Measurements from ENCODE around the gene APOL4.
"Not testable (repeated sequence)": the region's sequence is repeated elsewhere in the genome, so short reads cannot be mapped to it uniquely, and the experiment has no call there.

APOL4 gene, protein sequence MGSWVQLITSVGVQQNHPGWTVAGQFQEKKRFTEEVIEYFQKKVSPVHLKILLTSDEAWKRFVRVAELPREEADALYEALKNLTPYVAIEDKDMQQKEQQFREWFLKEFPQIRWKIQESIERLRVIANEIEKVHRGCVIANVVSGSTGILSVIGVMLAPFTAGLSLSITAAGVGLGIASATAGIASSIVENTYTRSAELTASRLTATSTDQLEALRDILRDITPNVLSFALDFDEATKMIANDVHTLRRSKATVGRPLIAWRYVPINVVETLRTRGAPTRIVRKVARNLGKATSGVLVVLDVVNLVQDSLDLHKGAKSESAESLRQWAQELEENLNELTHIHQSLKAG

GRCh38 chr22:36201630-36202319 lies at the start of gene APOL4:
TSS of gene APOL4 (minus strand) at chr22:36201809. CDS start at chr22:36201734, 75 bp downstream.
- DNase-seq (ENCODE audit: low spot score) = peak; percentile 75

- DNase-seq (ENCODE audit: low spot score) = not testable (repeated sequence)
Measured at GRCh38 chr22:36250292-36250960, 48.8 kb upstream of the APOL4 start.

DNA sequence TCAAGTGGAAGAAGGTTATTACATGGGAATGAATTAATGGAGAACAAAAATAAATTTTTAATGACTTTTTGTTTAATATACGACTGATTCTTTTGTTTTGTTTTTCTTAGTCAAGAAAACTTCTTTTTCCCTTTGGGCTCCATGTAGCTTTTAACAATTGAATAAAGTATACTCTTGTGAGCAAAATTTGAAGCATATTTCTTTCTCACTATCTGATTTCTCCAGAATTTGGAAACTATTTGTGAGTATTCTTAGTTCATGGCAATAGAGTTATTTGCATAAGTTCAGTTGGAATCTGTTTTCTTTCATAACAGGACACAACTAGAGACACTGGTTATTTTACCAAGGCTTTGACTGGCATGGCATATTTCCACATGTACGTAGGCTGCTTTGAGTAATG lies 47.6 kb upstream of the APOL4 start:
- no peak for DNase-seq (ENCODE audit: low spot score)

GRCh38 chr22:36247955-36248354 lies 46.3 kb upstream of the APOL4 start:
- no peak for DNase-seq (ENCODE audit: low spot score)

- no peak for DNase-seq (ENCODE audit: low spot score)
Measured at GRCh38 chr22:36246718-36247117, 45.1 kb upstream of the APOL4 start.

DNA sequence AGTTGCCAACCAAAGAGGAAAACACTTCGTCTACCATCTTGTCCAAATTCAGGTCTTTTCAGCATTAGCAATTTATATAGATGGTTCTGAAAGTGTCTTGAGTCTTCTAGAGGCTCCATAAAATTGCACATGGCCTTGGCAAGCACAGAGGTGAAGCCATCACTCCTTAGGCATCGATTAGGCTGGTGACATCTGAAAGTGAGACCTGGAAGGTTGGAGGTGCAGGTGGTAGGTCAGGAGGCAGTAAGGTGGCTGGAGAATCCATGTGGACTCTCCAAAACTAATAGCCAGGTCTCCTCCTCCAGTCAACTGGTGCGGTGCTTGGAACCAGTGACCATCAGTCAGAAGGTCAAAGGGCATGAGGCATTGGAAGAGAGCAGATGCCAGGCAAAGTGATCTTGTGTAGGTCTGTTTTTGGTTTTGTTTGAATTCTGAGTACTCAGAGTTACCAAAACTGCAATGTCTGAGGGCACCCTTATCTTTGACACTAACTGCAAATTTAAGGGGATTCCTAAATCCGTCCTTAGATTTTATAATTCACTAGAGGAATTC lies 44.3 kb upstream of the APOL4 start:
- DNase-seq (ENCODE audit: low spot score) = no peak

DNA sequence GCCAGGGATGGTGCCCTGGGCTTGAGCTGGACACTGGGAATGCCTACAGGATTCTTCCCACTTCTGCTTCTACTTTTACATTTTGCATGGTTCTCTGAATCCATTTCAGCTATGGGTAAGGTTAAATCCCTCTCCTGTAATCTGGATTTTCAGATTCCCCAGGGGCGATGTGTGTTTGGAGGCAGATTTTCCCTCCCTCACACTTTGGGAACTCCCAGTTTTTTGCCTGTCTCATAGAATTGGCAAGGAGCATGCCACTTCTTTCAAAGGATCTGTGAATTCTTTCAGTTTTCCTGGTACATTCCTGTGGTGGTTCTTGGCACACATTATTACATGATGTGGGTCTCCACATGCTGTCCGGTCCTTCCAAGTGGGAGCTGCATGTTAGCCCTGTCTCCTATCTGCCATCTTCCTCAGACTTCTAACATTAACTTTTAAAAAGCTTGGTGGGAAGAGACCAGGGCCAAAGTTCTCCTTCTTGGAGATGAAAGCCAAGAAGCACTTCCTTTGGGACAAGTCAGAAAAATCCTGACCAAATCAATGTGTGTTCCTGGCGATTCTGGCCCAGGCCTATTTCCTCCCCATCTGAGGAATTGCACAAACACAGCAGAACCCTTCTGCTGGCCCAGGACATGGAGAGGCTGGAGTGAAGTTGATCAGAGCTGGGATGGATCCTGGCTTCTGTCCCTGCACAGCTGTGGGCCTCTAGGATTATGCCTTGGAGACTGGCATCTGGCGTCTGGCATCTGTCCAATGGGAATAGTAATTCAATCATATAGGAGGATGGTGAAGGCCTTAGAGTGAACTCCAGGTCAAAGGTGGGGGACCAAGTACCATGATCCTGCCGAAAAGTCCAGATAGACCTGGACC lies 43.1 kb upstream of the APOL4 start:
- DNase-seq (ENCODE audit: low spot score) = peak; percentile 63

GRCh38 chr22:36243986-36244385 lies 42.4 kb upstream of the APOL4 start:
- DNase-seq (ENCODE audit: low spot score) = no peak

- peak; percentile 93 for DNase-seq (ENCODE audit: low spot score)
Measured at GRCh38 chr22:36239401-36240171, 38.0 kb upstream of the APOL4 start, which contains the start of gene APOL2. TSS of gene APOL2 (minus strand) at chr22:36239527. CDS start at chr22:36233162, 6,365 bp downstream.

DNA sequence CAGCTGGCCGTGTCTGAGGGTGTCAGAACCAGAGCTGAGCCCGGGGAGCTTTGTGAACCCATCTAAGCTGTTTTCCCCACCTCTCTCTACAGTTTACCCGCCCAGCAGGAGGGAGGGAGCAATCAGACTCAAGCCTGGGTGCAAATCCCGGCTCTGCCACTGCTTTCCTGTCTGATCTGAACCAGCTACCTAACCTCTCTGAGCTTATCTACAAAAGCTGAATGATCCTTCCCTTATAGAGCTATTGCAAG lies 37.5 kb upstream of the APOL4 start:
- DNase-seq (ENCODE audit: low spot score) = no peak

- DNase-seq (ENCODE audit: low spot score) = no peak
Measured at GRCh38 chr22:36238373-36239149, 37.0 kb upstream of the APOL4 start.

DNA sequence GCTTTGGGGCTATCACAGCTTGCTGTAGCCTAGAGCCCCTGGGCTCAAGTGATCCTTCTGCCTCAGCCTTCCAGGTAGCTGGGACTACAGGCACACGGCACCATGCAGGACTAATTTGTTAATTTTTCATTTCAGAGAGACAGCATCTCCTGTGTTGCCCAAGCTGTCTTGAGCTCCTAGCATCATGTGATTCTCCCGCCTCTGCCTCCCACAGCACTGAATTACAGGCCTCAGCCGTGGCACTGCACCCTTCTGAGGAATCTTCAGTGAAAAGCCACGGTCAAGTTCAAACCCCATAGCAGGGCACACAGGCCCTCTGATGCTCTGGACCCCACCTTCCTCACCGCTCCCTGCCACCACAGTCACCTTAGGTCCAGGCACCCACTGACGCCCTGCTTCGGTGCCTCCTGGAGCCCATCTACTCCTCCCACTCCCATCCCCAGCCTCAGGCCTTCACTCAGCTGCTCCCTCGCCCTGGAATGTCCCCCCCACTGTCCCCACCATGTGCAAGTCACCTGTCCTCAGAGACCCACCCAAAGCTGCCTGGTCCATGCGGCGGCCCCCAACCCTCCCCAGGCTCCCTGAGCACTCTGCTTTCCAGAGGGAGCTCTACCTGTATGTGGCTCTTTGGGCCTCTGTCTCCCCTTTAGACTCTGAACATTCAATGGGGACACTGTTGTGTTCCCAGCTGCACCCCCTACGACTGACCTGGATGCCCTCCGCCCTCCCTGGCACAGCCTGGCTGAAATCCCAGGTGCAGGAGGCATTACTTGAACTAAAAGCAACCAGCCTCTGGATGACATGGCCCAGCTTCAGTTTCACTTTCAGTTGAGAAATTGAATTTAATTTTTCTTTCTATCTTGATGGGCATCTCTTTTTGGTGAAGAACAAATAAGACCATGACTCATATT lies 36.1 kb upstream of the APOL4 start:
- DNase-seq (ENCODE audit: low spot score) = peak; percentile 24

DNA sequence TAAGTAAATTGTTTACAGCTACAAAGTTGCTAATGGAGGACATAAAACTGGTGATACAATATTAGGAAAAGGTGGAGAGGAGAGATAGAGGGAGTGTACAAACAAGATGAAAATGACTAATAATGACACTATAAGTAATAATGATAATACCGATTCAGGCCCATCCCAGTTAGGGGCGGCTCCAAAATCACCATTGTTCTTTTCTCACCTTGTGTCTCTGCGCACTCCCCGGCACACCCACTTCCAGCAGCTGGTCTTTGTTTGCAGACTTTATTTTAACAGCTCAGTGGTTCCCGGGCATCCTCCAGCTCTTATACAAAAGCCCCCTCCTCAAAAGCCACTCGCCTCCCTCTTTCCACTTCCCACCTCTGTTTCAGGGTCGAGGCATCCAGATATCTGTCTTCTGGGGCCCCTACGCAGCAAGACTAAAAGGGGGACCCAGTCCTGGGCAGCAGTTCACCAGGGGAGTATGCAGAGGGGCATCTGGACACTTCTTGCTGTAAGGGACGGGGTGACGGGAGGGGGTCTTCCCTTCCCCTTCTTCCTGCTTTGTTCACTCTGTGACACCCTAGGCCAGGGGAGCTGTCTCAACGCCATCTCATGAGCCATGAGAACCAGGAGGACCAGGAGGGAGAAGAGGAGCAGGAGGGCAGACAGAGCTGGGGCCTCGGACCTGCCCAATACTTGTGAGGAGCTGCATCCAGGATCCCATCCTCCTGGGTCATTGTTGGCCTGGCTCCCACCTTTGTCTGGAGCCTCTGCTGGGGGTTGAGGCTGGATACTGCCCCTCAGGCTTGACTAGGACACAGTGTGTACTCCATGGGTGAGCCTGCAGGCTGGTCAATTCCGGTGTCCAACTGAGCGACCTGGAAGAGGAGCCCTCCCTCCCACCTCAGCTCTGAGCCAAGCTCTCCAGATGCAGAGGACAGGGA lies 35.0 kb upstream of the APOL4 start:
- DNase-seq (ENCODE audit: low spot score) = no peak

DNA sequence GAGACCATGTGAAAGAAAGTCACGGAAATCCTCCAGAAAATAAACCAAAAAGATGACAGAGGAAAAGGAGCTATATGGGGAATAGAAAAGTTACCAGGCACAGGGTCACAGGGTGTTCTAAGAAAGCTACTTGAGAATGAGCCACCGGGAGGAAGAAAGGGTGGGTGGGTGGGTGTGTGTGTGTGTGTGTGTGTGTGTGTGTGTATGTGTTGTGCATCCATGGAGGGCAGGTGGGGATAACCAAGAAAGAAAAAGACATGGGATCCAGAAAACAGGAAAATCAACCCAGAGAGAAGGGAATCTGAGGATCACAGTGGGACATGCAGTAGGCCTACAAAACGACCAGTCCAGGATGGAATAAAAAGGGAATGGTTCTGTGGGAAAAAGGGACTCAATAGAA lies 34.0 kb upstream of the APOL4 start:
- DNase-seq (ENCODE audit: low spot score) = no peak

- no peak for DNase-seq (ENCODE audit: low spot score)
Measured at GRCh38 chr22:36234919-36235318, 33.3 kb upstream of the APOL4 start.

GRCh38 chr22:36234213-36234612 lies 32.6 kb upstream of the APOL4 start:
- DNase-seq (ENCODE audit: low spot score) = no peak

GRCh38 chr22:36233796-36234195 lies 32.2 kb upstream of the APOL4 start:
- no peak for DNase-seq (ENCODE audit: low spot score)

Data from AG20443 (cell line).